A549 (cell line): ENCODE data around the gene PRICKLE1.

Experiments
- CEBPB ChIP-seq, 2 experiments: fragments of >200 bp in 1 of 2; sonication (Bioruptor Twin) in 1 of 2; formaldehyde crosslinking in 1 of 2; IDR thresholded peaks; 2 replicates each; pipeline ENCODE4 v1.6.1; 2012 to 2016
- TF ChIP-seq, protein P1 (sequence below): fragments of >200 bp; sonication (Bioruptor Twin); formaldehyde crosslinking; IDR thresholded peaks from 3 replicates; pipeline ENCODE4 v1.5.1; 2016

DNA sequence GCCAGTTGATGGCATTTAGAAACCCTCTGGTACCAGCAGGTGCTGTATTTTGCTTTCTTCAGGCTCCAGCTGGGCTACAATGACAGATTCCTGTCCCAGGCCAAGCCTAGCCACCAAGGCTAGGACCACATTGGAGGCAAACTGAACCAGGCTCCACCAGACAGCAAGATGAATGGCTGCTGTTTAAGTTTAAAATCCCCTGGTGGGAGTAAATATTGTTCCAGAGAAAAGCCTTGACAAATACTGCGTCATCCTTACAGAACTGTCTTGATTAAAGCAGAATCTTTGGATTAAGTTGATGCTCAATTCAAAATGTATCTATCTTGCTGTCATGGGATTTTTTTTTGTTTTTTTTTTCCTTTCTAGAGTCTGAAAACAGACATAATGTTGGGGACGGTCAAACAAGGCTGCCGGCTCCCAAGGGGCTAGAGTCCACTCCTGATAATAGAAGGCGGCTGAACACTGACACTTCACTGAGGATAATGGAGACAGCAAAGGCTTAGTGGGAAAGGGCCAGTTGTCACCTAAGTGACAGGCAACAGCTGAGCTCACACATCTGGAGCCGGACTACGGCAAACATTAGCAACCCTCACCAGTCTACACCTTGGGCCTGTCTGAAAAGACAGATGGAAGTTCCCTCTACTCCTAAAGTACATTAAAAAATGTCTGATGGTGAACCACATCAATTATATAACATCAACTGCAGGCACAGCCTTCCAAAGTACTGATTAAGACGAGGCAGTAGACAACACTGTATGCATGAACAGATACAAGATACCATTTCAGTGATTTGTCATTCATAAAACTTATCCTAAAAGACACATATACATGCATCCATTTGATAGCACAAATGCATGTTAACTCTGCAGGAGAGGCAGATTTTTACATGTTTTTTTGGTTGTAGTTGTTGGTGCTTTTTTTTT, 1.7 kb downstream of the PRICKLE1 start:
- TF ChIP-seq CEBPB (IDR thresholded peaks at IDR 0.05), result peak; percentile 62 to 78; a peak in 3 of 4 replicates
- TF ChIP-seq, protein P1, sequence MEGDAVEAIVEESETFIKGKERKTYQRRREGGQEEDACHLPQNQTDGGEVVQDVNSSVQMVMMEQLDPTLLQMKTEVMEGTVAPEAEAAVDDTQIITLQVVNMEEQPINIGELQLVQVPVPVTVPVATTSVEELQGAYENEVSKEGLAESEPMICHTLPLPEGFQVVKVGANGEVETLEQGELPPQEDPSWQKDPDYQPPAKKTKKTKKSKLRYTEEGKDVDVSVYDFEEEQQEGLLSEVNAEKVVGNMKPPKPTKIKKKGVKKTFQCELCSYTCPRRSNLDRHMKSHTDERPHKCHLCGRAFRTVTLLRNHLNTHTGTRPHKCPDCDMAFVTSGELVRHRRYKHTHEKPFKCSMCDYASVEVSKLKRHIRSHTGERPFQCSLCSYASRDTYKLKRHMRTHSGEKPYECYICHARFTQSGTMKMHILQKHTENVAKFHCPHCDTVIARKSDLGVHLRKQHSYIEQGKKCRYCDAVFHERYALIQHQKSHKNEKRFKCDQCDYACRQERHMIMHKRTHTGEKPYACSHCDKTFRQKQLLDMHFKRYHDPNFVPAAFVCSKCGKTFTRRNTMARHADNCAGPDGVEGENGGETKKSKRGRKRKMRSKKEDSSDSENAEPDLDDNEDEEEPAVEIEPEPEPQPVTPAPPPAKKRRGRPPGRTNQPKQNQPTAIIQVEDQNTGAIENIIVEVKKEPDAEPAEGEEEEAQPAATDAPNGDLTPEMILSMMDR, result no peak
